HEK293 (cell line): Measurements from ENCODE around the gene STIL.

Experiments
- PBX3 ChIP-seq: sonication (generic); formaldehyde crosslinking; IDR thresholded peaks from 2 replicates; pipeline ENCODE4 v1.8.1; 2022; ENCODE audit warnings: mild to moderate bottlenecking, moderate library complexity, missing genetic modification reagents
- ZNF707 ChIP-seq: fragments of 450-650 bp; formaldehyde crosslinking; IDR thresholded peaks from 2 replicates; pipeline ENCODE4 v1.5.1; 2016; ENCODE audit warnings: missing biosample characterization, missing genetic modification characterization
- ZSCAN18 ChIP-seq: fragments of 450-650 bp; formaldehyde crosslinking; IDR thresholded peaks from 2 replicates; pipeline ENCODE4 v1.5.1; 2016; ENCODE audit warnings: missing biosample characterization, missing genetic modification characterization
- TF ChIP-seq, protein P1 (sequence below): fragments of 450-650 bp; formaldehyde crosslinking; IDR thresholded peaks from 2 replicates; pipeline ENCODE4 v1.5.1; 2016; ENCODE audit warnings: missing biosample characterization, missing genetic modification characterization

DNA sequence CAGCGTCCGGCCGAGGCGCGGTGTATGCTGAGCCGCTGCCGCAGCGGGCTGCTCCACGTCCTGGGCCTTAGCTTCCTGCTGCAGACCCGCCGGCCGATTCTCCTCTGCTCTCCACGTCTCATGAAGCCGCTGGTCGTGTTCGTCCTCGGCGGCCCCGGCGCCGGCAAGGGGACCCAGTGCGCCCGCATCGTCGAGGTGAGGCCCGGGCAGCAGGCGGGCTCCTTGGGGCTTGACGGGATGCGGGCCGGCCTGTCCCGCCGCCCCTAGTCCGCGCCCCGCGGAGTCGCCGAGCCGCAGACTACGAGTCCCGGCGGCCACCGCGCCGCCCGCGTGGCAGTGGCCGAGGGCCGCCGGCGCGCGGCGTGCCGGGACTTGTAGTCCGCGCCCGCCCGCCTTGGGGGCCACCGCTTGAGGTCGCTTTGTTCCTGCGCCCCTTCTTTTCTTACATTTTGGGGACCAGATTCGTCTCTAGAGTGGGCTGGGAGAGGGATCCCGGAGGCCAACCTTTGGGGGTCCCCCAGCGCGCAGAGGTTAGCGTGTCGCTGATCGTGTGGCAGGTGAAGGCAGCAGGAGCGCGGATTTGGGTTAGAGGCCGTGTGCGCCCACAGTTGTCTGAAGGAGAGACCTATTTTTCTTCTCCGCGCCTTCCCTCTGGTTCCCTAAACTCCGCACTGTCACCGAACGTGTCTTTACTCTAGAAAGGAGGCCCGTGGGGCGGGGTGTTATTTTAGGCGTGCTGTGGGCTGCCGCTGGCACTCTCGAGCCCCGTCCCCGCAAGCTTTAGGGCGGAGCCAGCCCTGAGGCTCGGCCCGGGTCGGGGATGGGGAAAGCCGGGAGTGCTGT lies 20.2 kb upstream of the STIL start:
- TF ChIP-seq, protein P1, sequence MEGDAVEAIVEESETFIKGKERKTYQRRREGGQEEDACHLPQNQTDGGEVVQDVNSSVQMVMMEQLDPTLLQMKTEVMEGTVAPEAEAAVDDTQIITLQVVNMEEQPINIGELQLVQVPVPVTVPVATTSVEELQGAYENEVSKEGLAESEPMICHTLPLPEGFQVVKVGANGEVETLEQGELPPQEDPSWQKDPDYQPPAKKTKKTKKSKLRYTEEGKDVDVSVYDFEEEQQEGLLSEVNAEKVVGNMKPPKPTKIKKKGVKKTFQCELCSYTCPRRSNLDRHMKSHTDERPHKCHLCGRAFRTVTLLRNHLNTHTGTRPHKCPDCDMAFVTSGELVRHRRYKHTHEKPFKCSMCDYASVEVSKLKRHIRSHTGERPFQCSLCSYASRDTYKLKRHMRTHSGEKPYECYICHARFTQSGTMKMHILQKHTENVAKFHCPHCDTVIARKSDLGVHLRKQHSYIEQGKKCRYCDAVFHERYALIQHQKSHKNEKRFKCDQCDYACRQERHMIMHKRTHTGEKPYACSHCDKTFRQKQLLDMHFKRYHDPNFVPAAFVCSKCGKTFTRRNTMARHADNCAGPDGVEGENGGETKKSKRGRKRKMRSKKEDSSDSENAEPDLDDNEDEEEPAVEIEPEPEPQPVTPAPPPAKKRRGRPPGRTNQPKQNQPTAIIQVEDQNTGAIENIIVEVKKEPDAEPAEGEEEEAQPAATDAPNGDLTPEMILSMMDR (tag by site-specific recombination), result peak; percentile 64; the same call in 1 of the 2 replicates
- TF ChIP-seq PBX3 (CRISPR knock-in tag) (no peak; the same call in 1 of the 2 replicates), ZNF707 (no peak), ZSCAN18 (tag by site-specific recombination) (no peak)
